ENCODE data around the gene ACP4.

ACP4 gene

GRCh38 chr19:50838239-50838638 lies 48.0 kb downstream of the ACP4 start:
- no peak overlapping the region for H3K4me3 ChIP-seq (ENCODE audit: low read depth, low read length)
- peak; percentile 5 for TF ChIP-seq CTCF (IDR thresholded peaks at IDR 0.05; ENCODE audit: low read depth, low read length, missing control alignments)
- DNase-seq (ENCODE audit: low read depth) = no peak
- in situ Hi-C loops (cut with HindIII; ENCODE audit: low sequenced_read_pairs) = no loop called here

GRCh38 chr19:50839712-50840655 lies 49.8 kb downstream of the ACP4 start:
- H3K4me3 ChIP-seq (ENCODE audit: low read depth, low read length) = no peak overlapping the region
- DNase-seq (ENCODE audit: low read depth) = no peak
- TF ChIP-seq CTCF (IDR thresholded peaks at IDR 0.05; ENCODE audit: low read depth, low read length, missing control alignments) = no peak
- in situ Hi-C loops (cut with HindIII; ENCODE audit: low sequenced_read_pairs) = no loop called here

GRCh38 chr19:50842130-50842529 lies 51.9 kb downstream of the ACP4 start:
- TF ChIP-seq CTCF (IDR thresholded peaks at IDR 0.05; ENCODE audit: low read depth, low read length, missing control alignments) = no peak
- H3K4me3 ChIP-seq (ENCODE audit: low read depth, low read length) = no peak overlapping the region
- in situ Hi-C loops (cut with HindIII; ENCODE audit: low sequenced_read_pairs) = no loop called here
- DNase-seq (ENCODE audit: low read depth) = no peak

- no peak for DNase-seq (ENCODE audit: low read depth)
- in situ Hi-C loops (cut with HindIII; ENCODE audit: low sequenced_read_pairs) = no loop called here
- no peak for TF ChIP-seq CTCF (IDR thresholded peaks at IDR 0.05; ENCODE audit: low read depth, low read length, missing control alignments)
- no peak overlapping the region for H3K4me3 ChIP-seq (ENCODE audit: low read depth, low read length)
These were observed 53.0 kb downstream of the ACP4 start for GRCh38 chr19:50843205-50843604.

GRCh38 chr19:50843701-50844221 lies 53.5 kb downstream of the ACP4 start:
- no peak for TF ChIP-seq CTCF (IDR thresholded peaks at IDR 0.05; ENCODE audit: low read depth, low read length, missing control alignments)
- in situ Hi-C loops (cut with HindIII; ENCODE audit: low sequenced_read_pairs) = no loop called here
- H3K4me3 ChIP-seq (ENCODE audit: low read depth, low read length) = no peak overlapping the region
- no peak for DNase-seq (ENCODE audit: low read depth)

- in situ Hi-C loops (cut with HindIII; ENCODE audit: low sequenced_read_pairs) = no loop called here
- TF ChIP-seq CTCF (IDR thresholded peaks at IDR 0.05; ENCODE audit: low read depth, low read length, missing control alignments) = no peak
- H3K4me3 ChIP-seq (ENCODE audit: low read depth, low read length) = no peak overlapping the region
- no peak for DNase-seq (ENCODE audit: low read depth)
These were observed 54.2 kb downstream of the ACP4 start for GRCh38 chr19:50844296-50844935.
